Measurements from ENCODE around the gene GSTM3.

DNA sequence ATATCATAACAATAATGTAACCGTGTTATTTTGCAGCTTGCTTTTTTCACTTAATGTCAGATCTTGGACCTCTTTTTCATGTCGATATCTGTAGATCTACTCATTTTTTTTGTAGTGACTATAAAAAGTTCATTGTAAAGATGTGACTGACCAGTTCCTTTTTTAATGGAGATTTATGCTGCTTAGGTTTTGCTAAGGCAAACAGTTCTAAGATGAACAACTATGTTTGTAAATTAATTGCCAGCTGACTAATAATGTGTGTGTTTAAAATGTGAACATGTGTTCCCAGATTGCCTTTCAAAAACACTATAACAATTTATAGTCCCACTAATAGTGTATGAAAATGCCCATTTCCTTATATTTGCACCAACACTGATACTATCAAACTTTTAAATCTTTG, 41.0 kb upstream of the GSTM3 start:
- TF ChIP-seq CTCF (IDR thresholded peaks at IDR 0.05), result no peak
- TF ChIP-seq POLR2A (IDR thresholded peaks at IDR 0.05), result no peak

All from sigmoid colon (tissue), 3 donors.